Activated T-helper 9 cell treated with anti-CD3 and anti-CD28 coated beads, Interleukin-2, amount 50 U/mL, for 16 hours (primary cell): Measurements from ENCODE around the gene FRMD3.
"Not testable (repeated sequence)": the region's sequence is repeated elsewhere in the genome, so short reads cannot be mapped to it uniquely, and the experiment has no call there.

Experiments used
- DNase-seq: peaks from one replicate; pipeline ENCODE4 v3.0.0-alpha.2; 2020; ENCODE audit warnings: low read depth

Gene FRMD3

DNA sequence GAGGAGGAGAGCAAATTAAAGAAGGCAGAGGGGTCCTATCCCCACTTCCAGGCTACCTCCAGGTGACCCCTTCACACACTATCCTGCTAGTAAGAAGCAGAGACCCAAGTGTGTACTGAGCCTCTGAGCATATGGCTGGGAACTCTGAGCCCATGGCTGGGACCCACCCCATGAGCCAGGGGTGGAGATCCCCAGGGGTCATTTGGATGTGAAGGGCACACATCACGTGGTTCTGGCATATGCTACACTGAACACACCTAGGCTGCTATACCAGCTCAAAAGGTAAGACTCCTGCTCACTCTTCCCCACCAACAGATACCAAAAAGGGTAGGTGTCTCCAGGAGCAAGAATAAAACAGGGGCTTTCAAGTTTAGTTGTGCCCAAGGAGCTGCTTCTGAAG lies 149.9 kb downstream of the FRMD3 start:
- DNase-seq, result no peak

DNA sequence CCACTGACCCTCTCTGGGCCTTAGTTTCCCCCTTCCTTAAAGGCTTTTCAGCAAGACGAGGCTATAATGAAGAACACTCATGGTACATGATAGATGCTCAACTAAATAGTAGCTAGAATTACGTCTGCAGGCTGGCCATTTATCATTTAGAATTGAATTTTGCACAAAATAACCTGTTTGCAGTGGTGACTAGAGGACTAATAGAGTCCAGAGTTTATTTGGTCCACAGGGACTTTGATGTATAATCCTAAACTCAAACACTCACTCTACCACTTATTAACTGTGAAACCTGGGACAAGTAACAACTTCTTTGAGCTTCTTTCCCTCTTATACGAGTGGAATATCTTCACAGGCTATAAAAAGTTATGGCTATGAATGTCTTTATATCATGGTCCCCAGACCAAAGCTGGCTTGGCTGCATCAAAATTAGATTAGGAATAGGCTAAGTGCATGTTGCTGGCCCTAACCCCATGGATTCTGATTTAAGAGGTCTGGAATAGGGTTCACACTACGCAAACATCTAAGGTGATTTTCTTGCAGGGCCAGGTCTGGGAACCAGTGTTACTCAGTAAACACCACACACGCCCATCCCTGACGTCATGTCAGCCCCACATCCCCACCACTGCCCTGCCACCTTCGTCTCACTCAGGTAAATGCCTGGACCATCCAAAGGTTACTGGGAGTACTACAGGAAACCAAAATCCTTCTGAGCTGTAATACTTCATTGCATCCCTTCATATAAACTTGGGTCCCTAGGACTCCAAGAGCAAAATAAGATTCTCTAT lies 150.6 kb downstream of the FRMD3 start:
- no peak for DNase-seq

DNA sequence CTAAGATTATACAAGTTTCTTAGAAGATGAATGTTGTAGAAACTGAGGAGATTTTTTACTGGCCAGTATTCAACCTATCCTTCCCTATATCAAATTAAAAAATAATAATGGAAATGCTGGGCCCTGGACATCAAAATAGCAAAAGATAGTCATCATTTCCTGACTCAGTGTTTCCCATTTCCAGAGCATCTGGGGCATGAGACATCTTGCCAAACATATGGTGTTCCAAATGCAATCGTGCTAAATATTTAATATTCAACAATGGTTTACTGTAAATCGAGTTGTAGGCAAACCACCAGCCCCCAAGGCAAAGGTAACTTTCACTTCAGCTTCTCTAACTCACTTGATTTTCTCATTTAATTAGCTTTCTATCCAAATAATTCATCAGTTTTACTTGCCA lies 152.9 kb downstream of the FRMD3 start:
- no peak for DNase-seq

DNA sequence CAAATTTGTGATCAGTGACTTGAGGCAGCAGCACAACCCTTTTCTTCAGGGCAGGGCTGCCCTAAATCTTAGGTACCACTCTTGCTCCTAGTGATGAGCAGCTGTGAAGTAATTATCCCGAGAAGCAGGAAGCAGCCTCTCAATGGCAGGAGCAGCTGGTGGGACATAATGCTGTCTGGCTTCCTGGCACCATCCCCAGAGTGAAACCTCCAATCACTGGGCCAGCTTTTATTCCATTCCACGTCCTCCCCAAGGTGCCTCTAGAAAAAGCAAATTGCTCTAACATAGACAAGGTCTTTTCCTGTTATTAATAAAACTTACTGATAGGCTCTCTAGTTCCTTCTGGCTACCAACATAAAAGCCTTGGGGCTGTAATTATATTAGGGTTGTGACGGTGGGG lies 154.0 kb downstream of the FRMD3 start:
- no peak for DNase-seq

DNA sequence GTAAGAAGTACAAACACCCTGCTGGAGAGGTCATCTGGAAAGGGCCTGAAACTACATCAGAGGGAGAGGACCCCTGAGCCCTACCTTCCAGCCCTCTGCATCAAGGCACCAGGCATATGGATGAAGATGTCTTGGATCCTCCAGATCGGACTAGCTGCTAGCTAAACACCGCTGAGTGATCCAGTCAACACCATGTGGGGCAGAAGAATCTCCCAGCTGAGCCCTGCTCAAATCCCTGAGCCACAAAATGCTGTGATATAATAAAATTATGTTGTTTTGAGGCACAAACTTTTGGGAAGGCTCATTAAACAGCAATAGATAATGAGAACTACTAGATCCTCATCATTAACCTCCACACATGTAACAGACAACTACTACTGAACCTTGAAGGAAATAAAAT lies 155.2 kb downstream of the FRMD3 start:
- no peak for DNase-seq

DNA sequence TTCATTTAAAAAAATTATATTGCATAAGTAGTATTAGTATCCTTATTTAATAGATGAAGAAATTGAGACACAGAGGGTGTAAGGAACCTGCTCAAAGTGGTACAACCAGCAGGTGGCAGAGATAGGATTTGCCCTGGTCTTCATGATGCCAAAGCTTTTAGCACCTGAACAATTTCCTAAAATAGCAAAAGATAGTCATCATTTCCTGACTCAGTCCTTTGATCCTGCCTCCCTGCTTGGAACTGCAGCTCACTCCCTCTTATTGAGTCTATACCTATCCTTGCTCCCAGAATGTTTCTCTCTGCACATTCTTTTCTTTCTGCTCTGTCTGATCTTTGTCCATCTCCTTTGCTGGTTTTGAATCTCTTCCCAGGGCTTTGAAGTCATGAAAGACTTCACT lies 155.8 kb downstream of the FRMD3 start:
- DNase-seq, result no peak

DNA sequence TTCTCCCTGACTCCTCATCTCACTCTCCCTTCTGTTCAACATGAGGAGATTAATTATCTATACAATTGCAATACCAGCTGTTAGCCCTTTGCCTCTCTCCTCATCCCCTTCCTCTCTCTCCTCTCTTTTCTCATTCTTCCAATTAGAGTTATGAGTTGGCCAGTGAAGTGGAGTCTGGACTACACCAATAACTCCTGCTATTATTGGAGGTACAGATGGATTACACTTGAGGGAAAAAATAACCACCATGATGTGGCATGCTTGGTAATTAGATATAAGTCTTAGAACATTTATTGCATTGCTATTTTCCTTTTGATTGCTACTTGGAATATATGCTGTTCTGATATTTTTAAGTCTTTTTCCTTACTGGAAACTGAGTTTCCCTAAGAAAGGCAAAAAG lies 159.2 kb downstream of the FRMD3 start:
- no peak for DNase-seq

DNA sequence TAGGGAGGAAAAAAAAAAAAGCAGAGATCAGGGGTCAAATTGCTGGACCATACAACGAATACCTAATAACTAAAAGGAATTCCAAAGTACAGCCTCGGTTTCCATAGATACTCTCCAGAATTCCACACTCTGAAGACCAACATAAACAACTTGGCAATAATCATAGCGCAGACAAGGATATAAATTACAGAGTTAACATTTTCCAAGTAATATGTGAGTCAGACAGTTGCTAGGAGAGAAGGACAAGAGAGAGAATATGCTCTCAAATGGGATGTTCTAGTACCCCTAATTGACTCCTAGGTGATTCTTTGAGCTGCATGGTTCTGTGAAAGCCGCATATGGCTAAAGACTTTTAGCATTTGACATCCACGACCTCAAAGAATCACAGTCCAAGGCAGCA lies 165.2 kb downstream of the FRMD3 start:
- DNase-seq, result no peak

DNA sequence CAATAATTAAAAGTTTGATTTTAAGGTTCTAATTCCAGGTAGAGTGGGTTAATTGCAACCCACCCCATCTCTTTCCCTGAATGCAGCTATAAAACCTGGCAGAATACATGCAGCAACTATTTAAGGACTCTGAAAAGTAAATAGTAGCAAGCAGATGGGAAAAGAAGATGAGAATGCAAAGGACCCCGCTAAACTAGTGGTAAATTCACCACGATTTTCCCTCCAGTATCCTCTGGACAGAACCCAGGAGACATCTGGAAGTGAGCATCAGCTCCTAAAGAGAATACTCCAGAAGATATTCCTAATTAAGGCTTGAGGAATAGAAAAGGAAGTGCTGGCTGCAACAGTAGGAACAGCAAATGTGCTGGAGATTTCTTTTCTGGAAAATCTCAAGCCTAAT lies 170.9 kb downstream of the FRMD3 start:
- DNase-seq, result no peak

DNA sequence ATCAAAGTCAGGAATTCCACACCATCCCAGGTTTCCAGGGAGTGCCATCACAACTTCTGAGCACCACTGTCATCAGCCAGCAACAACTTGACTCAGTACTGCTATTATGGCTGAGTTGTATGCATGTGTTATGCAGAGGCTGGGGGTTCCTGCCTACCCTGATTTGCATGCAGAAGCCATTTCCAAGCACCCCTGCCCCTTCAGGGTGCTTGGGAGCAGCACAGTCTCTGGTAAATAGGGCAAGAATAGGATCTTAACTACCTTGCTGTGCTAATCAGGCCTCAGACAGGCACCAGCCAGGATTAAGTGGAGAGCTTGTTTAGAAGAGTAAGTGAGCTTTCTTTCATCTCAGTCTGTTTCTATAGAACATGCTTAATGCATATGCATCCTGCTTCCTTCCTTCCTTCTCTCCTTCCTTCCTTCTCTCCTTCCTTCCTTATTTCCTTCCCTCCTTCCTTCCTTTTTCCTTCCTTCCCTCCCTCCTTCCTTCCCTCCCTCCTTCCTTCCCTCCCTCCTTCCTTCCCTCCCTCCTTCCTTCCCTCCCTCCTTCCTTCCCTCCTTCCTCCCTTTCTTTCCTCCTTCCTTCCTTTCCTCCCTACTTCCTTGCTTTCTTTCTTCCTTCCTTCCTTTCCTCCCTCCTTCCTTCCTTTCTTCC lies 175.7 kb downstream of the FRMD3 start:
- no peak for DNase-seq

DNA sequence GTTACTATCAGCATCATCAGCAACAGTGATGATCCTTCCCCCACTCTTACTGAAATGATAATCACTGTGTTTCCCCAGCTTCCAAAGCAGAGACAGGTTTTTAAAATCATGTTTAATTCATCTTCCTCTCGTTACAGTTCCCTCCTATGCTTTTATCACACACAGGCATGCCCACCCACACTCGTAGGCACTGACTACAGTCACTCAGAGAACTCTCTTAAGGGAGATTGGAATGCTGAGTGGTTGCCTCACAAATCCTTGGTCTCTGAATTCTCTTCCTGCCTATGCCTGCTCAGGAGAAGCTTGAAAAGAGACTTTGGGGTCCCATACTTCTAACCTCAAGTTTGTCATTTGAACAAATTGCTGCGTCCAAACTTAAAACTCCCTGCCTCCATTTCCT lies 179.2 kb downstream of the FRMD3 start:
- DNase-seq, result no peak

DNA sequence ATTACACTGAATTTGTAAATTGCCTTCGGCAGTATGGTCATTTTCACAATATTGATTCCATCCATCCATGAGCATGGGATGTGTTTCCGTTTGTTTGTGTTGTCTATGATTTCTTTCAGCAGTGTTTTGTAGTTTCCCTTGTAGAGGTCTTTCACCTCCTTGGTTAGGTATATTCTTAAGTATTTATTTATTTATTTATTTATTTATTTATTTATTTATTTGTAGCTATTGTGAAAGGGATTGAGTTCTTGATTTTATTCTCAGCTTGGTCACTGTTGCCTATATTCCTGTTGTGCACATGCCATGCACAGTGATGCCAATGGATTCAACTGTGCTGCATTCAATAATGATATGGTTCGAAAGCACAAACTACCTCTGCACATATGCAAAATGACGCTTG lies 179.7 kb downstream of the FRMD3 start:
- not testable (repeated sequence) for DNase-seq

DNA sequence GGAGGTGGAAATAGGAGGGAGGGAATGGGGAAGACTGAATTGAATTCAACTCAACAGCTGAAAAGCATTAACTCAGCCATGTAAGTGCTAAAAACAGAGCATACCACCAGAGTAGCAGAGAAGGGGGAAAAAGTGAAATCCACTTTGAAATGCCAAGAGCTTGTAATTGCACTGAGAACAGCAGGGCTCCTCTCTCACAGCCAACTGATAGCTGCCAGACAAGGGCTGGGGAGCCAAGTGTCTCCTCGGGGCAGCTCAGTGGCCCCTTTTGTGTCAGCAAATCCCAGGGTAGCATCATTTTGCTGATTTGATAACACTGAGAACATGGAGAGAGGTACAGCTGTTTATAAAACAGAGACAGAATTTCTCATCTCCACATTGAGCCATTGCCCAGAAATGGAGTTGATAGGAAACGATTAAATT lies 182.5 kb downstream of the FRMD3 start:
- no peak for DNase-seq

DNA sequence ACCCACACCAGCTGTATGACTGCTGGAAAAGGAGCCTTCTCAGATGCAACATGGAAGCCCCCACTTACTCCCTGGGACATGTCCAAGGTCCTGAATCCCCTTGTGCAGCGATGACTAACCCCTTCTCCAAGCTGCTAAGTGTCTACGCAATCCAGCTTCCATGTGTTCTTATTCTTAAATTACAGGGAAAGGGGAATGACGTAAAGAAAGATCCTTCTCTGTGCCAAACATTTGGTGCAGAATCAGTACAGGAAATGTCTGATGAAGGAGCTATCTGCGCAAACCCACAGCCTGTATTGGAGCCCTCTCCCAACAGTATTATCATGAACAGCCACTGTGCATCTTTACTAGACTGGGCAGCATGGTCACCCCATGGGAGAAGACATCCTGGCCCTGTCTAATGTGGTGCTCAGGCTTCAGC lies 183.2 kb downstream of the FRMD3 start:
- no peak for DNase-seq

DNA sequence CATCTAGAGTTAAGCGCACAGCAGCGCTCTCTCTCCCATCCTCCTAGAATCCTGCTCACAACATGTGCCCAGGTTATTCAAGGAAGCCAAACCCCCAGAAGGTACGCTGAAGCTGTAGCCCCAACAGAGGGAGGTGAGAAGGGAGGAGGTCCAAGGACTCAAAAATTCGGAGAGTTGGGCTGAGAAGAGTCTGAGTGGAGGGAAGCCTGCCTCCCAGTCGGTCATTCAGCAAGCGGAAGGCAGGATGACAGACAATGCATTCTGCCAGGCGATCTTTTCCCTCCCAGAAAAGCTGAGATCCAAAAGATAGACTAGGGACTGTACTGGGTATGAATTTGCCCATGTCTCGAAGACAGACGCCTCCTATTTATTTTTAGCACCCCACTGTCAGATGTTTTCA lies 189.2 kb downstream of the FRMD3 start:
- DNase-seq, result no peak

DNA sequence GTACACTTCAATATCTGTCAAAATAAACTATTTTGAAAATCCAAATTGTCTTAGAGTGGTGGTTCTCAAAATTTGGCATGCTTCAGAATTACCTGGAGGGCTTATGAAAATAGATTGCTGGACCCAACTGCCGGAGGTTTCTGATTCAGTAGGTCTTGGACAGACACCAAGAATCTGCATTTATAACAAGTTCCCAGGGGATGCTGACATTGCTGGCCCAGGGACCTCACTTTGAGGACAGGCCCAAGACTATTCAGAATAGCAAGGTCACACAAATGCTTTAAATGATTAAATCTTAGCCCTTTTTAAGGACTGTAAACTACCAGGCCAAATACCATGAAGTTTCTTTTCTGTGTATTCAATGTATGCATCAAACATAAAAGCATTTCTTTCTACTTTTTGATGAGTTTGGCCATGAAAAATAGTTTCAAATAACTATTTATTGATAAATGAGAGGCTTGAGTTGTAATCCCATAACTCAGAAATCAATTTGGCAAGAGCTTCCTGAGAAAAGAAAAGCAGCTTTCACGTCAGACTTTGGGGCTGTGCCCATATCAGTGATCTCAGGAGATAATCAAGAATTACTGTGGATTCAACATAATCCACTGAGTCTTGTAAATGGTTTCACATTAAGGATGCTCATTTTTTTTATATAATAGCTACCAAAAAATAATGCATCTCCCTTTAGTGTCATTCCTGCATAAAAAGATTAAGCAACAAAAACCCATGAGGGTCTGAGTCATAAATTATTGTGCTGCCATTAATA lies 191.4 kb downstream of the FRMD3 start:
- DNase-seq, result no peak

DNA sequence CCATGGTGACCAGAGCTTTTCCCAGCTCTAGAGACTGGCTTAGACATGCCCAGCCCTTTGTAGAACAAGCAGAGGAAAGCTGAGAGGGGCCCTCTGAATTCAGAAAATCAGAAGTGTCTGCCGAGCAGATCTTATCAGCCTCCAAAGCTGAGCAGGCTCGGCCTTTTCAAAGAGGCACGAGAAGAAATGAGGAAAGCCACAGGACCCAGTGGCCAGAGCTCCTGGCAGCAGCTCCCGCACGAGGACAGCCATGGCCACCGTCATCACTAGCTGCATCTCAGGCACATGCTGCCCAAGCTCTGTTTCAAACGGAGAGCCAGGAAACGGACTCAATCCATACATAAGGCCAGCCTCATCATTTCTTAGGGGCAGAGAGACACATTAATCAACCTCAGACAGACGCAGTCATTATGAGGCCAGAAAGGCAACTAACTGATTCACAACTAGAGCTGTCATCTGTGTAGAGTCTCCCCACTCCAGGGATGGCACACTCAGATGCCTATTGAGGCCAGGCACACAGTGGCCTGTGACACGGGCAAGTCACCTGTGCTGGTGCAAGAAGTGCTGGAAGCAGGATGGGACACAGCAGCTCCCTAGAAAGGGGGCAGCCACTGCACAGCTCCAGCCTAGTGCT lies 194.7 kb downstream of the FRMD3 start:
- no peak for DNase-seq

DNA sequence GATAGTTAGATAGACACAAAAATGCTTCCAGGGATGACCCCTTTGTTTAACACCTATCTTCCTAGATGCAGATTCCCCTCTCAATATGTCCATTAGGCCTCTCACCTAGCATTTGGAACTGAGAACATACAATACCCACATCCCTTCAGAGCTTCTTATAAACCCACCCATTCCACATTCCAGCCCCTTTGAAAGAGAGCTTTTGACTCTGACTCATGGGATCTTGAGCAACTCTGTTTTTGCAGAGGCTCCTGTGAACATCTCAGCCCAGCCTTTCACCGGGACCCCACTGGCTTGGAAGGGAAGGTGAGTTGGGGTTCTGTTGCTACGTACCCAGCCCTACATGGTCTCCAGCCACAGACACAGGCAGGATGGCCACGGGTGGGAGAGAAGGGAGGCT lies 195.5 kb downstream of the FRMD3 start:
- no peak for DNase-seq

DNA sequence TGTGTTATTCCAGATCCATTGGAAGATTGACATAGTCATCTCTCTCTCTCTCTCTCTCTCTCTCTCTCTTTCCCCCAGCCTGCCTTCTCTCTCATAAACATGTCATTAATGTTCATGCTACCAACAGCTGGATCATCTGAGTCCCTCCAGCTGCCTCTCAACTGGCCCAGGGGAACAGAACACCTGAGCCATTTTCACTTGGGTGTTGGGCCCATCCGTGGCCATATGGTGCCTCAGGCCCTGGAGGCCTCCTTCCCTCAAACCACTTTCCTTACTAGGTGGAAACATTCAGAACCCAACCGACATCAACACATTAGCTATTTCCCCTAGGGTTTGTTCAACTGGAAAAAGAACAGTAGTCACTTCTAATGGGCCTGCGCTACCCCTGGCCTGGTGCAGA lies 196.2 kb downstream of the FRMD3 start:
- DNase-seq, result no peak

DNA sequence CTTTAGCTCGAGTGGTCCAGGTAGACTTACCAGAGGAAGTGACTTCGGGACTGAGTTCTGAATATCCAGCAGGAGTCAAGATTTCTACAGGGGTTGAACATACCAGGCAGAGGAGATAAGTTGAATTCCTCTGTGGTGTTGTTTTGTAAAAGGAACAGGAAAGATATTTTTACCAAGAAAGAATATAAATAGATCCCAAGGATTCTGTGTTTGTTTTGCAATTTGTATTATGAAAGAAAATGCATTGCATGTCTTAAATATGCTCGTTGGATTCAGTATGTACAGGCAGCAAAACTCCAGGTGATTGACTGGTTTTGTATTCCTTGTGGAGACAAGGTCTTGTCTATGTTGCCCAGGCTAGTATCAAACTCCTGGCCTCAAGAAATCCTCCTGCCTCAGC lies 197.8 kb downstream of the FRMD3 start:
- DNase-seq, result no peak

DNA sequence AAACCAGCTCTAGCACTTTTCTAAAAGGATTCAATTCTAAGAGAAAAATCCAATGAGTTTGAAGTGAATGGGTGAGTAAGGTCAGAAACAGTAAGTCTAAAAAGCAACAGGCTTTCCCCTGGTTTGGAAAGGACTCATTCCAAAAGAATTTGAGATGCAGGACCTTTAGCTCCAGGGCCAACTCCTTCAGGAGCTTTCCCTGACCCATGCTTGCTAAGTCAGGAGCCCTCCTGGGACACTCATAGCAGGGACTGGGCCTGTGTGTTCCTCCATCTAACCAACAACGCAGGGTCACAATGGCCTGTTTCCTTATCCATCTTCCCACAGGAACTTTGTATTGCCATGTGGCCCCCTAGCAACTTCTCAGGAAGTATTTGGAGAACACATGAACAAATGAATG lies 198.8 kb downstream of the FRMD3 start:
- DNase-seq, result no peak

DNA sequence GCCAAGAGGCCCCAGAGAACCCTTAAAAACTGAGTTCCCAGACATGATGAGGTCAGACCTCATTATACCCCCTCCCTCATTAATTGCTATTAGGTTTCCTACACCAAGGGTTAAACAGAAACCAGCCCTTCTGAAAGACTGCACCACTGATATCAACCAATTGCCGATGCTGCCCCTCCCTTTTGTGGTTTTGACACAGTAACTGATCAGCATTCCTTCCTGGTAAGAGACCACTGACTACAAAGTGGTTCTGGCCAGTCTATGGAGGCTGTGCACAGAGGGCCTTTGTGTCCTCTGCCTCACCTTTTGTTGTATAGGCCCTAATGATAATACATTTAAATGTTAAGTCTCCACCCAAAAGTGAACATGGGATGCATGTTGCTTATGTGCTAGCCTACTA lies 201.5 kb downstream of the FRMD3 start:
- DNase-seq, result no peak

DNA sequence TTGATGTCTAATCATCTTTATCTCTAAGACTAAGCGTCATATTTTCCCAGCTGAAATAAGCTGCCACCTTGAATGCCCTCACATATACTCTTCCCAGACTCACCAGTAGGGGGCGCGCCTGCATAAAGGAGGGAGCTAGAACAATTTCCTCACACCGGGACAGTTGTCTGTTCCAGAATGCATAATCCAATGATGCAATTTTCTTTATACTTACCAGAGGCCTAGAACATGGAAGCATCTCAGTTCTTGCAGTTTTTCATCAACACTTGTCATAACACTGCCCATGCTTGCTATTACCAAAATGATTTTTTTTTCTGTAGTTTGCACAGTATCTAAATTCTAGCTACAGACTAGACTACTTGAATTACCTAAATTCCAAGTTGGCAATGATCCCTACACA lies 203.9 kb downstream of the FRMD3 start:
- DNase-seq, result peak; percentile 43
